HEK293T (cell line): ENCODE results near the gene PKP3.

Experiments used
- CTBP1 ChIP-seq: fragments of 450-650 bp; IDR thresholded peaks from 2 replicates; pipeline ENCODE4 v1.6.1; 2016; ENCODE audit warnings: borderline replicate concordance
- ELF4 ChIP-seq: fragments of 450-650 bp; IDR thresholded peaks from 2 replicates; pipeline ENCODE4 v1.6.1; 2017; ENCODE audit warnings: antibody characterized with exemption
- FOXM1 ChIP-seq: fragments of 450-650 bp; IDR thresholded peaks from 2 replicates; pipeline ENCODE4 v1.6.1; 2017; ENCODE audit warnings: mild to moderate bottlenecking, borderline replicate concordance
- HDGF ChIP-seq: fragments of 450-650 bp; IDR thresholded peaks from 2 replicates; pipeline ENCODE4 v1.6.1; 2017; ENCODE audit warnings: antibody characterized with exemption, borderline replicate concordance
- SP1 ChIP-seq: fragments of 450-650 bp; IDR thresholded peaks from 2 replicates; pipeline ENCODE4 v1.6.1; 2017
- SUZ12 ChIP-seq: fragments of 450-650 bp; IDR thresholded peaks from 2 replicates; pipeline ENCODE4 v1.6.1; 2016; ENCODE audit warnings: mild to moderate bottlenecking
- TARDBP ChIP-seq: fragments of 450-650 bp; IDR thresholded peaks from 2 replicates; pipeline ENCODE4 v1.6.1; 2016

GRCh38 chr11:429391-429790 lies 35.4 kb downstream of the PKP3 start:
- no peak for TF ChIP-seq SP1
- TF ChIP-seq FOXM1 = no peak
- TF ChIP-seq ELF4 = no peak
- no peak for TF ChIP-seq CTBP1
- TF ChIP-seq TARDBP = no peak
- no peak for TF ChIP-seq HDGF
- TF ChIP-seq SUZ12 = no peak
